GM12878 (cell line): ENCODE results near the gene SEMA4G. TPM values are rescaled to one million over a fixed set of nuclear protein-coding genes. Genes with fewer than 3 reads are reported as not detected.

ENCODE experiments used
- ATAC-seq: fragments of 200-7000 bp; cut with Tn5 transposase; 3 replicates; pipeline ENCODE4 v1.9.1; 2020; ENCODE audit warnings: mild to moderate bottlenecking, moderate library complexity
- BruUV-seq: library from RNA; stranded (reverse); fragments of 400-500 nt; replicated peaks from 2 replicates; lab custom pipeline; 2021; lab: Mats Ljungman, UMichigan
- CTCF ChIA-PET: fragments of 300-600 bp; sonication (Branson Sonifier 250); formaldehyde crosslinking; extraction: SDS; loops from one replicate; lab custom pipeline; 2021; ENCODE audit warnings: inconsistent platforms; lab: Yijun Ruan, JAX
- POLR2A ChIA-PET: fragments of 350-600 bp; formaldehyde crosslinking; extraction: SDS; loops from one replicate; lab custom pipeline; 2021; ENCODE audit warnings: inconsistent platforms; lab: Charles Lee
- RAD21 ChIA-PET: fragments of 300-600 bp; sonication (Branson Sonifier 250); formaldehyde crosslinking; loops from one replicate; lab custom pipeline; 2023; ENCODE audit warnings: antibody characterized with exemption; ENCODE audit not compliant: unreplicated experiment; lab: Charles Lee
- SMC1A ChIA-PET: fragments of 300-600 bp; sonication (Branson Sonifier 250); formaldehyde crosslinking; loops from one replicate; lab custom pipeline; 2023; ENCODE audit not compliant: unreplicated experiment, uncharacterized antibody; lab: Charles Lee
- DNase-seq: peaks from one replicate; pipeline ENCODE4 v3.0.0-alpha.2; 2011; ENCODE audit warnings: low read depth, low spot score
- FAIRE-seq: peaks from 3 replicates; lab custom pipeline; 2011; peaks lifted over from hg19 to GRCh38; lab: Jason Lieb, UNC
- H2AFZ ChIP-seq: 2 replicates; pipeline ENCODE4 v1.6.0; 2011; ENCODE audit warnings: low read depth, low read length, control low read depth; ENCODE audit not compliant: control insufficient read depth
- H3K27ac ChIP-seq: 2 replicates; pipeline ENCODE4 v1.5.1; 2011; ENCODE audit warnings: control low read depth; ENCODE audit not compliant: control insufficient read depth, insufficient read depth
- H3K27me3 ChIP-seq, 2 experiments: replicated peaks in 1 of 2; 2 replicates each; pipeline versions ENCODE4 v1.6.0 to v1.6.1; 2011; ENCODE audit warnings: low read length in 1 of 2; ENCODE audit not compliant: control insufficient read depth in 2 of 2, insufficient read depth in 2 of 2
- H3K36me3 ChIP-seq, 2 experiments: 2 replicates each; pipeline ENCODE4 v1.5.1; 2011; ENCODE audit warnings: low read length in 1 of 2; ENCODE audit not compliant: control insufficient read depth in 2 of 2, insufficient read depth in 2 of 2
- H3K4me1 ChIP-seq: 2 replicates; pipeline ENCODE4 v1.6.1; 2011; ENCODE audit warnings: mild to moderate bottlenecking, low read length, moderate library complexity, mixed read lengths; ENCODE audit not compliant: control insufficient read depth, insufficient read depth
- H3K4me2 ChIP-seq: 2 replicates; pipeline ENCODE4 v1.6.0; 2011; ENCODE audit warnings: control low read depth; ENCODE audit not compliant: control insufficient read depth, insufficient read depth
- H3K4me3 ChIP-seq: fragments of 200-600 bp; sonication (generic); 2 replicates; pipeline ENCODE4 v1.5.1; 2016
- H3K79me2 ChIP-seq: 2 replicates; pipeline ENCODE4 v1.6.0; 2011; ENCODE audit warnings: low read length; ENCODE audit not compliant: control insufficient read depth, insufficient read depth
- H3K9ac ChIP-seq: 2 replicates; pipeline ENCODE4 v1.8.0; 2011; ENCODE audit warnings: low read length, control low read depth, mixed read lengths; ENCODE audit not compliant: control insufficient read depth, insufficient read depth
- H3K9me3 ChIP-seq: replicated peaks from 3 replicates; pipeline ENCODE4 v1.5.1; 2011; ENCODE audit warnings: mild to moderate bottlenecking, low read length; ENCODE audit not compliant: control insufficient read depth, insufficient read depth
- H4K20me1 ChIP-seq: 2 replicates; pipeline ENCODE4 v1.6.0; 2011; ENCODE audit not compliant: control insufficient read depth, insufficient read depth
- EED ChIP-seq: sonication (generic); IDR thresholded peaks from 2 replicates; pipeline ENCODE4 v1.6.1; 2016; ENCODE audit warnings: antibody characterized with exemption, low read depth
- EZH2 ChIP-seq: IDR thresholded peaks from 2 replicates; pipeline ENCODE4 v1.6.1; 2012; ENCODE audit warnings: low read depth, mild to moderate bottlenecking, control low read depth, inconsistent platforms, low read length, borderline replicate concordance; ENCODE audit not compliant: control insufficient read depth
- NR2C2 ChIP-seq: IDR thresholded peaks from 2 replicates; pipeline ENCODE4 v1.6.1; 2011; ENCODE audit warnings: borderline replicate concordance, low read depth; ENCODE audit not compliant: control insufficient read depth, insufficient read length
- POLR2AphosphoS2 ChIP-seq: IDR thresholded peaks from 2 replicates; pipeline ENCODE4 v1.6.1; 2011; ENCODE audit warnings: low read depth, mild to moderate bottlenecking, low read length, improper control_type of control experiment, moderate library complexity
- SREBF1 ChIP-seq: IDR thresholded peaks from 2 replicates; pipeline ENCODE4 v1.6.1; 2012; ENCODE audit warnings: mild to moderate bottlenecking, low read length
- WGBS: methylation state at CpG from one replicate; pipeline ENCODE4 v1.1.6; 2016; ENCODE audit warnings: low lambda C conversion rate; ENCODE audit not compliant: insufficient replicate concordance, insufficient coverage; ENCODE audit errors: missing lambda C conversion rate; 5-methylcytosine and 5-hydroxymethylcytosine counted together
- in situ Hi-C: fragments of 300-500 bp; cut with MboI; formaldehyde crosslinking; loops from 9 replicates; pipeline ENCODE4 v1.14.3; 2018; ENCODE audit warnings: mixed read lengths
- intact Hi-C: fragments of 100-400 bp; cut with micrococcal nuclease; formaldehyde crosslinking; loops from one replicate; pipeline ENCODE4 v1.14.2; 2022; ENCODE audit not compliant: unreplicated experiment
- polyA plus RNA-seq, 11 experiments: library from polyadenylated mRNA; depleted of rRNA in 4 of 11; unstranded in 6 of 11; stranded (reverse) in 5 of 11; fragments of >200 nt; fragmentation: Nextera tagmentation in 4 of 11; fragmentation: Illumina TruSeq in 1 of 11; extraction: Ambion mirVana in 4 of 11; extraction: Trizol in 1 of 11; gene quantifications; 1 replicate in 1 of 11; 2 replicates in 10 of 11; pipeline versions ENCODE4 v1.2.1 to v1.2.3, GENCODE V29; 2011 to 2016; ENCODE audit warnings: inconsistent platforms in 2 of 11, missing spikeins in 2 of 11, low read depth in 1 of 11
- total RNA-seq, 4 experiments: library from RNA; depleted of rRNA in 3 of 4; stranded (reverse); fragments of >200 nt in 3 of 4; fragmentation: Illumina TruSeq in 1 of 4; extraction: Trizol in 1 of 4; gene quantifications; 2 replicates each; pipeline versions ENCODE4 v1.2.1 to v1.2.3, GENCODE V29; 2013 to 2021
- TF ChIP-seq, protein P1 (sequence below): IDR thresholded peaks from 2 replicates; pipeline ENCODE4 v1.6.1; 2012; ENCODE audit warnings: low read depth, low read length, improper control_type of control experiment
- TF ChIP-seq, protein P2 (sequence below): IDR thresholded peaks from 2 replicates; pipeline ENCODE4 v1.6.1; 2012; ENCODE audit warnings: low read length, inconsistent platforms

The SEMA4G gene
- total and polyA plus RNA-seq, 10 of the 15 experiments (the other 5 are each of a cell fraction or from before 2014, with no cell fraction given): 0.09 to 2.3 (median 0.44) TPM; not detected in 4

DNA sequence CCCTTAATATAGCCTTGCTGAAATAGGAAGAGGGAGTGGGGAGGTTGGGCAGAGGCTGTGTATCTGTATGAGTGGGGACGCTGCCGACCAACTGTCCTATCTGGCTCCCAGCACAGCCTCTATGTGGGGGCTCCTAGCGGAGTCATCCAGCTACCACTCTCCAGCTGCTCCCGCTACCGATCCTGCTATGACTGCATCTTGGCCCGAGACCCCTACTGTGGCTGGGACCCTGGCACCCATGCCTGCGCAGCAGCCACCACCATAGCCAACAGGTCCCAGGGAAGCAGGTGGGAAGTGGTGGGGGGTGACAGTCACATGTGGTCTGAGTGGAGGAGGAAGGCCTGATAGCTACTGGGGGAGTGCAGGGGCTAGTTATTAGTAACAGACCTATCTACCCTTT lies 11.4 kb downstream of the SEMA4G start:
- no peak for DNase-seq
- ChIA-PET RAD21 (no interaction called here), POLR2A (no interaction called here), CTCF (interaction anchor here (1.0 to 1.9 kb wide), 4 partner anchors 8 to 34 kb away, joined by 5 to 6 read pairs (median 6); no protein-coding TSS in a partner anchor), SMC1A (no interaction called here)
- Histone ChIP-seq H2AFZ (no peak overlapping the region), H3K4me2 (no peak overlapping the region), H3K4me3 (no peak overlapping the region), H3K27ac (no peak overlapping the region), H3K4me1 (peaks cover 4% of the 10 kb centered on the region; the same call in 1 of the 2 replicates), H3K9me3 (no peaks in the 10 kb centered on the region), H3K9ac (no peak overlapping the region), H3K79me2 (no peaks in the 10 kb centered on the region), H3K36me3 (peaks cover 0 to 3% of the 10 kb centered on the region in 2 experiments; a peak in 2 of 4 replicates), H4K20me1 (no peaks in the 10 kb centered on the region), H3K27me3 (no peaks in the 10 kb centered on the region)
- intact Hi-C loops (no loop called here), in situ Hi-C loops (no loop called here)
- no peak for FAIRE-seq
- ATAC-seq: no peak
- no TSS peak for BruUV-seq
- 94% methylated on average over 7 of the region's 7 CpGs for WGBS
- TF ChIP-seq EED (no peak), NR2C2 (no peak), SREBF1 (no peak), EZH2 (no peak), POLR2AphosphoS2 (no peak)
- TF ChIP-seq, protein P1, sequence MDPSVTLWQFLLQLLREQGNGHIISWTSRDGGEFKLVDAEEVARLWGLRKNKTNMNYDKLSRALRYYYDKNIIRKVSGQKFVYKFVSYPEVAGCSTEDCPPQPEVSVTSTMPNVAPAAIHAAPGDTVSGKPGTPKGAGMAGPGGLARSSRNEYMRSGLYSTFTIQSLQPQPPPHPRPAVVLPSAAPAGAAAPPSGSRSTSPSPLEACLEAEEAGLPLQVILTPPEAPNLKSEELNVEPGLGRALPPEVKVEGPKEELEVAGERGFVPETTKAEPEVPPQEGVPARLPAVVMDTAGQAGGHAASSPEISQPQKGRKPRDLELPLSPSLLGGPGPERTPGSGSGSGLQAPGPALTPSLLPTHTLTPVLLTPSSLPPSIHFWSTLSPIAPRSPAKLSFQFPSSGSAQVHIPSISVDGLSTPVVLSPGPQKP: no peak
- TF ChIP-seq, protein P2, sequence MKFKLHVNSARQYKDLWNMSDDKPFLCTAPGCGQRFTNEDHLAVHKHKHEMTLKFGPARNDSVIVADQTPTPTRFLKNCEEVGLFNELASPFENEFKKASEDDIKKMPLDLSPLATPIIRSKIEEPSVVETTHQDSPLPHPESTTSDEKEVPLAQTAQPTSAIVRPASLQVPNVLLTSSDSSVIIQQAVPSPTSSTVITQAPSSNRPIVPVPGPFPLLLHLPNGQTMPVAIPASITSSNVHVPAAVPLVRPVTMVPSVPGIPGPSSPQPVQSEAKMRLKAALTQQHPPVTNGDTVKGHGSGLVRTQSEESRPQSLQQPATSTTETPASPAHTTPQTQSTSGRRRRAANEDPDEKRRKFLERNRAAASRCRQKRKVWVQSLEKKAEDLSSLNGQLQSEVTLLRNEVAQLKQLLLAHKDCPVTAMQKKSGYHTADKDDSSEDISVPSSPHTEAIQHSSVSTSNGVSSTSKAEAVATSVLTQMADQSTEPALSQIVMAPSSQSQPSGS: no peak
- TF ChIP-seq, all 136 proteins: peak for 0
